HepG2 (cell line): ENCODE results near the gene GTPBP6. TPM values are rescaled to one million over a fixed set of nuclear protein-coding genes. Genes with fewer than 3 reads are reported as not detected.

Source experiments
- GATAD2A ChIP-seq: IDR thresholded peaks from 2 replicates; pipeline ENCODE4 v1.6.1; 2016
- GMEB1 ChIP-seq: sonication (generic); formaldehyde crosslinking; IDR thresholded peaks from 2 replicates; pipeline ENCODE4 v1.5.1; 2020; ENCODE audit warnings: missing genetic modification reagents, mild to moderate bottlenecking, borderline replicate concordance
- HNRNPL ChIP-seq: fragments of 200-400 bp; formaldehyde crosslinking; IDR thresholded peaks from 2 replicates; pipeline ENCODE4 v1.6.1; 2017; ENCODE audit warnings: mild to moderate bottlenecking, low read depth, low read length
- MEF2D ChIP-seq: sonication (generic); formaldehyde crosslinking; IDR thresholded peaks from 2 replicates; pipeline ENCODE4 v1.5.1; 2020; ENCODE audit warnings: mild to moderate bottlenecking, missing genetic modification reagents
- MIER3 ChIP-seq: IDR thresholded peaks from 2 replicates; pipeline ENCODE4 v1.6.1; 2016; ENCODE audit warnings: missing compliant biosample characterization, borderline replicate concordance
- PHF21A ChIP-seq: sonication (generic); formaldehyde crosslinking; IDR thresholded peaks from 2 replicates; pipeline ENCODE4 v1.5.0; 2020; ENCODE audit warnings: mild to moderate bottlenecking, missing genetic modification reagents
- RBFOX2 ChIP-seq: fragments of 200-400 bp; formaldehyde crosslinking; IDR thresholded peaks from 2 replicates; pipeline ENCODE4 v1.6.1; 2017; ENCODE audit warnings: low read depth, mild to moderate bottlenecking, low read length
- SALL1 ChIP-seq: sonication (generic); formaldehyde crosslinking; IDR thresholded peaks from 2 replicates; pipeline ENCODE4 v1.8.0; 2022; ENCODE audit warnings: mild to moderate bottlenecking, missing genetic modification reagents
- SOX5 ChIP-seq: IDR thresholded peaks from 2 replicates; pipeline ENCODE4 v1.6.1; 2016; ENCODE audit warnings: borderline replicate concordance
- STAT5B ChIP-seq: sonication (generic); formaldehyde crosslinking; IDR thresholded peaks from 2 replicates; pipeline ENCODE4 v1.4.0; 2020; ENCODE audit warnings: missing genetic modification reagents
- TARDBP ChIP-seq: sonication (generic); formaldehyde crosslinking; IDR thresholded peaks from 2 replicates; pipeline ENCODE4 v1.8.0; 2022; ENCODE audit warnings: mild to moderate bottlenecking, missing genetic modification reagents
- TBX2 ChIP-seq: sonication (generic); formaldehyde crosslinking; IDR thresholded peaks from 2 replicates; pipeline ENCODE4 v1.5.0; 2020; ENCODE audit warnings: missing genetic modification reagents, mild to moderate bottlenecking, borderline replicate concordance
- TBX3 ChIP-seq: fragments of 450-650 bp; IDR thresholded peaks from 2 replicates; pipeline ENCODE4 v1.6.1; 2017; ENCODE audit warnings: antibody characterized with exemption, mild to moderate bottlenecking, inconsistent platforms, borderline replicate concordance
- THAP7 ChIP-seq: sonication (generic); formaldehyde crosslinking; IDR thresholded peaks from 2 replicates; pipeline ENCODE4 v1.8.1; 2023; ENCODE audit warnings: mild to moderate bottlenecking, missing genetic modification reagents
- TP53 ChIP-seq: sonication (generic); formaldehyde crosslinking; conservative IDR thresholded peaks from 2 replicates; pipeline ENCODE4 v1.4.0; 2020; ENCODE audit warnings: missing genetic modification reagents
- ZBTB21 ChIP-seq: sonication (generic); formaldehyde crosslinking; IDR thresholded peaks from 2 replicates; pipeline ENCODE4 v1.4.0; 2020; ENCODE audit warnings: missing genetic modification reagents
- ZMYM3 ChIP-seq: sonication (generic); formaldehyde crosslinking; IDR thresholded peaks from 2 replicates; pipeline ENCODE4 v1.5.1; 2020; ENCODE audit warnings: mild to moderate bottlenecking, missing genetic modification reagents
- ZNF264 ChIP-seq: sonication (generic); formaldehyde crosslinking; IDR thresholded peaks from 2 replicates; pipeline ENCODE4 v1.4.0; 2020; ENCODE audit warnings: missing genetic modification reagents
- ZNF282 ChIP-seq: fragments of 450-650 bp; IDR thresholded peaks from 2 replicates; pipeline ENCODE4 v1.6.1; 2018; ENCODE audit not compliant: partially characterized antibody
- ZNF512B ChIP-seq: sonication (generic); formaldehyde crosslinking; IDR thresholded peaks from 2 replicates; pipeline ENCODE4 v1.5.1; 2020; ENCODE audit warnings: missing genetic modification reagents, mild to moderate bottlenecking, borderline replicate concordance
- ZNF569 ChIP-seq: sonication (generic); formaldehyde crosslinking; IDR thresholded peaks from 2 replicates; pipeline ENCODE4 v1.5.0; 2020; ENCODE audit warnings: mild to moderate bottlenecking, missing genetic modification reagents, moderate library complexity, borderline replicate concordance
- ZNF670 ChIP-seq: sonication (generic); formaldehyde crosslinking; IDR thresholded peaks from 2 replicates; pipeline ENCODE4 v1.8.0; 2022; ENCODE audit warnings: mild to moderate bottlenecking, missing genetic modification reagents, borderline replicate concordance
- ZNF709 ChIP-seq: sonication (generic); formaldehyde crosslinking; IDR thresholded peaks from 2 replicates; pipeline ENCODE4 v1.5.0; 2020; ENCODE audit warnings: mild to moderate bottlenecking, missing genetic modification reagents
- ZNF788 ChIP-seq: sonication (generic); formaldehyde crosslinking; IDR thresholded peaks from 2 replicates; pipeline ENCODE4 v1.5.0; 2020; ENCODE audit warnings: mild to moderate bottlenecking, missing genetic modification reagents, borderline replicate concordance
- polyA plus RNA-seq, 8 experiments: library from polyadenylated mRNA; depleted of rRNA in 3 of 8; stranded (reverse) in 7 of 8; unstranded in 1 of 8; fragments of >200 nt; fragmentation: Illumina TruSeq in 4 of 8; extraction: Trizol in 4 of 8; gene quantifications; 2 replicates each; pipeline versions ENCODE4 v1.2.1 to v1.2.3, GENCODE V29; 2011 to 2016; ENCODE audit warnings: low read depth in 4 of 8, missing spikeins in 1 of 8, mixed read lengths in 1 of 8; ENCODE audit not compliant: insufficient read depth in 1 of 8
- total RNA-seq, 5 experiments: library from RNA; depleted of rRNA; stranded (reverse); fragments of >200 nt; fragmentation: Illumina TruSeq; extraction: Trizol; gene quantifications; 2 replicates each; pipeline ENCODE4 v1.2.3, GENCODE V29; 2016; ENCODE audit warnings: low read depth in 1 of 5
- TF ChIP-seq, protein P1 (sequence below): sonication (generic); formaldehyde crosslinking; IDR thresholded peaks from 2 replicates; pipeline ENCODE4 v1.4.0; 2020; ENCODE audit warnings: missing genetic modification reagents, borderline replicate concordance

Gene GTPBP6
- total and polyA plus RNA-seq, 2 of the 13 experiments (the other 11 are each of a cell fraction or from before 2014, with no cell fraction given) = 20.2 to 39.6 TPM

DNA sequence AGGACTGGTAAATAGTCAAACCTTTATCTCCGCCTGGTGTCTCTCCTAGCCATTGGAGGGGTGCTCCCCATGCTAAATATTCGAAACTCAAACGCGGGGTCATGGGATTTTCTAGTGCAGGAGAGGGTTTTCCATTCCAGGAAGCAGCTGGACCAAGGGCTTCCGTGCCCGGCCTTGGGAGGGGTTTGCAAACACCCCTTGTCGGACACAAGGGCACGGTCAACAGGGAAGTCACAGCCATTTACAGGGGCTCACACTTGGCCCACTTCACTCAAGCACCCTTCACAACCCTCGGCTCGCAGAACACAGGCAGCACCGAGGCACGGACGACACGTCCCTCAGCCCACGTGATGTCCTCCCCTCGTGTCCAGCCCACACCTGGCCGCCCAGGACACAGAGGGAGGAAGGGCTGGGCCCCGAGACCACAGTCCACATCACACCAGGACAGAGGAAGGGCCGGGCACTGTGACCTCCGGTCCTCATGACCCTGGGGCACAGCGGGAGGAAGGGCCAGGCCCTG is 47.7 kb downstream of the GTPBP6 start (continued):
- TF ChIP-seq STAT5B (CRISPR knock-in tag) (no peak), SALL1 (CRISPR knock-in tag) (peak; percentile 81), TBX3 (peak; percentile 18; the same call in 1 of the 2 replicates), ZNF512B (CRISPR knock-in tag) (0 out of 2 replicates have a peak, but pooled peaks have one; percentile 48), PHF21A (CRISPR knock-in tag) (peak; percentile 76), TBX2 (CRISPR knock-in tag) (peak; percentile 53; the same call in 1 of the 2 replicates), ZNF788 (peak; percentile 26; the same call in 1 of the 2 replicates), ZNF282 (no peak), ZMYM3 (CRISPR knock-in tag) (peak; percentile 70), HNRNPL (0 out of 2 replicates have a peak, but pooled peaks have one; percentile 66), GATAD2A (CRISPR knock-in tag) (peak; percentile 75), MIER3 (CRISPR knock-in tag) (peak; percentile 71; the same call in 1 of the 2 replicates), ZNF670 (CRISPR knock-in tag) (peak; percentile 88; the same call in 1 of the 2 replicates), TARDBP (CRISPR knock-in tag) (peak; percentile 62; the same call in 1 of the 2 replicates), SOX5 (peak; percentile 19; the same call in 1 of the 2 replicates), GMEB1 (CRISPR knock-in tag) (0 out of 2 replicates have a peak, but pooled peaks have one; percentile 7), TP53 (CRISPR knock-in tag) (no peak), ZNF709 (CRISPR knock-in tag) (peak; percentile 71; the same call in 1 of the 2 replicates), ZNF569 (CRISPR knock-in tag) (no peak), THAP7 (no peak), ZBTB21 (CRISPR knock-in tag) (no peak), MEF2D (CRISPR knock-in tag) (peak; percentile 91), ZNF264 (CRISPR knock-in tag) (peak; percentile 32; the same call in 1 of the 2 replicates), RBFOX2 (peak; percentile 61)
- TF ChIP-seq, protein P1, sequence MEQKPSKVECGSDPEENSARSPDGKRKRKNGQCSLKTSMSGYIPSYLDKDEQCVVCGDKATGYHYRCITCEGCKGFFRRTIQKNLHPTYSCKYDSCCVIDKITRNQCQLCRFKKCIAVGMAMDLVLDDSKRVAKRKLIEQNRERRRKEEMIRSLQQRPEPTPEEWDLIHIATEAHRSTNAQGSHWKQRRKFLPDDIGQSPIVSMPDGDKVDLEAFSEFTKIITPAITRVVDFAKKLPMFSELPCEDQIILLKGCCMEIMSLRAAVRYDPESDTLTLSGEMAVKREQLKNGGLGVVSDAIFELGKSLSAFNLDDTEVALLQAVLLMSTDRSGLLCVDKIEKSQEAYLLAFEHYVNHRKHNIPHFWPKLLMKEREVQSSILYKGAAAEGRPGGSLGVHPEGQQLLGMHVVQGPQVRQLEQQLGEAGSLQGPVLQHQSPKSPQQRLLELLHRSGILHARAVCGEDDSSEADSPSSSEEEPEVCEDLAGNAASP (CRISPR knock-in tag) = peak; percentile 63; the same call in 1 of the 2 replicates
